ENCODE results near the gene KRI1.
"Not testable (repeated sequence)": the region's sequence is repeated elsewhere in the genome, so short reads cannot be mapped to it uniquely, and the experiment has no call there.

GRCh38 chr19:10539016-10539415 lies 26.8 kb downstream of the KRI1 start:
- not testable (repeated sequence) for TF ChIP-seq CTCF (IDR thresholded peaks at IDR 0.05; ENCODE audit: low read length); EZH2 (IDR thresholded peaks at IDR 0.05; ENCODE audit: borderline replicate concordance, low read length)
